Heart left ventricle (tissue), 13 donors: ENCODE measurements around the gene HSD11B2.

Experiments used
- POLR2A ChIP-seq, 2 donors: fragments of 450-650 bp; IDR thresholded peaks; one replicate each; pipeline ENCODE4 v1.6.1; 2017; ENCODE audit warnings: antibody characterized with exemption in 2 of 2, mild to moderate bottlenecking in 2 of 2, moderate library complexity in 2 of 2
- TF ChIP-seq, protein P1 (sequence below), 12 donors: fragments of 200-600 bp; sonication (generic) in 4 of 12; IDR thresholded peaks; one replicate each; pipeline versions ENCODE4 v1.5.0 to v1.8.0; 2018 to 2022; ENCODE audit warnings: antibody characterized with exemption in 12 of 12, mild to moderate bottlenecking in 5 of 12
- donor health status: ischemic (EF 13 %, LVEDD 7.1; RV severe dilation, severe dysfunction).
- donor health status: DM: no; HTN: yes; CAD: no.
- donor health status: DM: no; HTN: no; CAD: no.
- donor health status: ischemic (EF 25% LVEDD 6.9; RV normal size, moderate dysfunction).
- donor health status: ischemic (EF 25% LVEDD 5.7; RV mildly dilated, moderate dysfunction).
- donor health status: ischemic (EF 35%, LVEDD 5.7; RV mildly dilated, moderate dysfunction).
- donor health status: nonischemic (EF 11% LVEDD 7.7; RV severe dilation, severe dysfunction).
- donor health status: DM: yes; HTN: yes; CAD: no.
- donor health status: PGD.
- donor health status: ischemic (EF 29% LVEDD 5.4; RV normal size, mild dysfunction).
- donor health status: nonischemic (EF 23%, LVEDD 6.1; RV moderate dilation, normal function).

GRCh38 chr16:67393111-67393787 lies 37.7 kb upstream of the HSD11B2 start, which contains the start of gene TPPP3:
- TF ChIP-seq, protein P1, sequence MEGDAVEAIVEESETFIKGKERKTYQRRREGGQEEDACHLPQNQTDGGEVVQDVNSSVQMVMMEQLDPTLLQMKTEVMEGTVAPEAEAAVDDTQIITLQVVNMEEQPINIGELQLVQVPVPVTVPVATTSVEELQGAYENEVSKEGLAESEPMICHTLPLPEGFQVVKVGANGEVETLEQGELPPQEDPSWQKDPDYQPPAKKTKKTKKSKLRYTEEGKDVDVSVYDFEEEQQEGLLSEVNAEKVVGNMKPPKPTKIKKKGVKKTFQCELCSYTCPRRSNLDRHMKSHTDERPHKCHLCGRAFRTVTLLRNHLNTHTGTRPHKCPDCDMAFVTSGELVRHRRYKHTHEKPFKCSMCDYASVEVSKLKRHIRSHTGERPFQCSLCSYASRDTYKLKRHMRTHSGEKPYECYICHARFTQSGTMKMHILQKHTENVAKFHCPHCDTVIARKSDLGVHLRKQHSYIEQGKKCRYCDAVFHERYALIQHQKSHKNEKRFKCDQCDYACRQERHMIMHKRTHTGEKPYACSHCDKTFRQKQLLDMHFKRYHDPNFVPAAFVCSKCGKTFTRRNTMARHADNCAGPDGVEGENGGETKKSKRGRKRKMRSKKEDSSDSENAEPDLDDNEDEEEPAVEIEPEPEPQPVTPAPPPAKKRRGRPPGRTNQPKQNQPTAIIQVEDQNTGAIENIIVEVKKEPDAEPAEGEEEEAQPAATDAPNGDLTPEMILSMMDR (IDR thresholded peaks at IDR 0.05): peak; percentile 50 to 88 (median 70)
- TF ChIP-seq POLR2A (IDR thresholded peaks at IDR 0.05): no peak
